ENCODE measurements around the gene FRMPD1.
A peak's percentile ranks its signal among the peaks of the same experiment; 100 is the strongest.

Gene FRMPD1

DNA sequence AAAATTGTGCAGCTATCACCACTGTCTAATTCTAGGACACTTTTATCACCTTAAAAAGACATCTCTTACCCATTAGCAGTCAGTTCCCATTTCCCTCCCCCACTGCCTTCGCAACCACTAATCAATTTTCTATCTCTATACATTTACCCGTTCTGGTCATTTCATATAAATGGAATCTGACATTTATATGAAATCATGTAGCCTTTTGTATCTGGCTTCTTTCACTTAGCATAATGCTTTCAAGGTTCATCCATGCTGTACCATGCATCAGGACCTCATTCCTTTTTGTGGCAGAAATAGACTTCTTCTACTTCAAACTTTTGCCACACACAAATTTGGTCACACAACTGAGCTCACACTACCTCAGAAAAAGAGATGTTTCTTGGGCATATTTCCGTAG, 32.2 kb downstream of the FRMPD1 start (continued):
- TF ChIP-seq ZNF341 (tag by site-specific recombination; IDR thresholded peaks at IDR 0.05; ENCODE audit: low read depth) (no peak), ZNF16 (tag by site-specific recombination; IDR thresholded peaks at IDR 0.05; ENCODE audit: low read depth) (no peak), ZNF132 (tag by site-specific recombination; IDR thresholded peaks at IDR 0.05; ENCODE audit: borderline replicate concordance) (no peak), ZSCAN16 (tag by site-specific recombination; IDR thresholded peaks at IDR 0.05) (no peak)
- TF ChIP-seq, protein P1, sequence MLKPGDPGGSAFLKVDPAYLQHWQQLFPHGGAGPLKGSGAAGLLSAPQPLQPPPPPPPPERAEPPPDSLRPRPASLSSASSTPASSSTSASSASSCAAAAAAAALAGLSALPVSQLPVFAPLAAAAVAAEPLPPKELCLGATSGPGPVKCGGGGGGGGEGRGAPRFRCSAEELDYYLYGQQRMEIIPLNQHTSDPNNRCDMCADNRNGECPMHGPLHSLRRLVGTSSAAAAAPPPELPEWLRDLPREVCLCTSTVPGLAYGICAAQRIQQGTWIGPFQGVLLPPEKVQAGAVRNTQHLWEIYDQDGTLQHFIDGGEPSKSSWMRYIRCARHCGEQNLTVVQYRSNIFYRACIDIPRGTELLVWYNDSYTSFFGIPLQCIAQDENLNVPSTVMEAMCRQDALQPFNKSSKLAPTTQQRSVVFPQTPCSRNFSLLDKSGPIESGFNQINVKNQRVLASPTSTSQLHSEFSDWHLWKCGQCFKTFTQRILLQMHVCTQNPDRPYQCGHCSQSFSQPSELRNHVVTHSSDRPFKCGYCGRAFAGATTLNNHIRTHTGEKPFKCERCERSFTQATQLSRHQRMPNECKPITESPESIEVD (tag by site-specific recombination; IDR thresholded peaks at IDR 0.05), result no peak
- TF ChIP-seq, protein P2, sequence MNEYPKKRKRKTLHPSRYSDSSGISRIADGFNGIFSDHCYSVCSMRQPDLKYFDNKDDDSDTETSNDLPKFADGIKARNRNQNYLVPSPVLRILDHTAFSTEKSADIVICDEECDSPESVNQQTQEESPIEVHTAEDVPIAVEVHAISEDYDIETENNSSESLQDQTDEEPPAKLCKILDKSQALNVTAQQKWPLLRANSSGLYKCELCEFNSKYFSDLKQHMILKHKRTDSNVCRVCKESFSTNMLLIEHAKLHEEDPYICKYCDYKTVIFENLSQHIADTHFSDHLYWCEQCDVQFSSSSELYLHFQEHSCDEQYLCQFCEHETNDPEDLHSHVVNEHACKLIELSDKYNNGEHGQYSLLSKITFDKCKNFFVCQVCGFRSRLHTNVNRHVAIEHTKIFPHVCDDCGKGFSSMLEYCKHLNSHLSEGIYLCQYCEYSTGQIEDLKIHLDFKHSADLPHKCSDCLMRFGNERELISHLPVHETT (tag by site-specific recombination; IDR thresholded peaks at IDR 0.05), result no peak
- TF ChIP-seq, protein P3, sequence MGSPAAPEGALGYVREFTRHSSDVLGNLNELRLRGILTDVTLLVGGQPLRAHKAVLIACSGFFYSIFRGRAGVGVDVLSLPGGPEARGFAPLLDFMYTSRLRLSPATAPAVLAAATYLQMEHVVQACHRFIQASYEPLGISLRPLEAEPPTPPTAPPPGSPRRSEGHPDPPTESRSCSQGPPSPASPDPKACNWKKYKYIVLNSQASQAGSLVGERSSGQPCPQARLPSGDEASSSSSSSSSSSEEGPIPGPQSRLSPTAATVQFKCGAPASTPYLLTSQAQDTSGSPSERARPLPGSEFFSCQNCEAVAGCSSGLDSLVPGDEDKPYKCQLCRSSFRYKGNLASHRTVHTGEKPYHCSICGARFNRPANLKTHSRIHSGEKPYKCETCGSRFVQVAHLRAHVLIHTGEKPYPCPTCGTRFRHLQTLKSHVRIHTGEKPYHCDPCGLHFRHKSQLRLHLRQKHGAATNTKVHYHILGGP (tag by site-specific recombination; IDR thresholded peaks at IDR 0.05), result no peak

DNA sequence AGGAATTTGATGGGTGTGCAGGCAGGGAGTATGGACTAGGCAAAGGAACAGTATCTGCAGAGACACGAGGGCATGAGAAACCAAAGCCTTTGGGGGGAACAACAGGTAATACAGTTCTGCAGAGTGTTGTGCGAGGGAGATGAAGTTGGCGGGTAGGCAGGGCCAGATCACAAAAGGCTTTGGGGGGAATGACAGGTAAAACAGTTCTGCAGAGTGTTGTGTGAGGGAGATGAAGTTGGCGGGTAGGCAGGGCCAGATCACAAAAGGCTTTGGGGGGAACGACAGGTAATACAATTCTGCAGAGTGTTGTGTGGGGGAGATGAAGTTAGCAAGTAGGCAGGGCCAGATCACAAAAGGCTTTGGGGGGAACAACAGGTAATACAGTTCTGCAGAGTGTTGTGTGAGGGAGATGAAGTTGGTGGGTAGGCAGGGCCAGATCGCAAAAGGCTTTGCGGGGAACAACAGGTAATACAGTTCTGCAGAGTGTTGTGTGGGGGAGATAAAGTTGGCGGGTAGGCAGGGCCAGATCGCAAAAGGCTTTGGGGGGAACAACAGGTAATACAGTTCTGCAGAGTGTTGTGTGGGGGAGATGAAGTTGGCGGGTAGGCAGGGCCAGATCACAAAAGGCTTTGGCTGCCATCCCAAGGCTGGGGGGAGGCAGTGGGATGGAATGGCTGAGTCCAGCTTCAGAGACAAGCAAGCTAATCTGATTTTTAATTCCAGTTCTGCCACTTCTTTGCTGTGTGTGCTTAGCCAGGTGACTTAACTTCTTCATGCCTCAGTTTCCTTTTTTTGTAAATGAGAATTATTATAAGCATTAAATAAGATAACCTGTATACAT, 33.0 kb downstream of the FRMPD1 start:
- no peaks in the 10 kb centered on the region for H3K4me1 ChIP-seq (ENCODE audit: control insufficient read depth, insufficient read depth, low read length)
- H3K9me3 ChIP-seq (ENCODE audit: control insufficient read depth, insufficient read depth, low read depth, low read length), result no peaks in the 10 kb centered on the region
- TF ChIP-seq SCRT1 (tag by site-specific recombination; IDR thresholded peaks at IDR 0.05; ENCODE audit: borderline replicate concordance), result peak; percentile 92
- no peak for TF ChIP-seq FEZF1 (tag by site-specific recombination; IDR thresholded peaks at IDR 0.05)
- 0 out of 2 replicates have a peak, but pooled peaks have one; percentile 30 for TF ChIP-seq EGR2 (tag by site-specific recombination; IDR thresholded peaks at IDR 0.05; ENCODE audit: low read depth)
- TF ChIP-seq ZBTB1 (tag by site-specific recombination; IDR thresholded peaks at IDR 0.05), result no peak
- H3K36me3 ChIP-seq (ENCODE audit: control insufficient read depth in 2 of 2, insufficient read depth in 1 of 2, low read length in 2 of 2), result no peaks in the 10 kb centered on the region
- H3K27ac ChIP-seq (ENCODE audit: extremely low read depth, low read depth, low read length), result no peak overlapping the region
- POLR2A ChIA-PET, result no interaction called here
- H3K4me3 ChIP-seq (ENCODE audit: low read depth, low read length), result no peak overlapping the region
- CTCF ChIA-PET, result no interaction called here

DNA sequence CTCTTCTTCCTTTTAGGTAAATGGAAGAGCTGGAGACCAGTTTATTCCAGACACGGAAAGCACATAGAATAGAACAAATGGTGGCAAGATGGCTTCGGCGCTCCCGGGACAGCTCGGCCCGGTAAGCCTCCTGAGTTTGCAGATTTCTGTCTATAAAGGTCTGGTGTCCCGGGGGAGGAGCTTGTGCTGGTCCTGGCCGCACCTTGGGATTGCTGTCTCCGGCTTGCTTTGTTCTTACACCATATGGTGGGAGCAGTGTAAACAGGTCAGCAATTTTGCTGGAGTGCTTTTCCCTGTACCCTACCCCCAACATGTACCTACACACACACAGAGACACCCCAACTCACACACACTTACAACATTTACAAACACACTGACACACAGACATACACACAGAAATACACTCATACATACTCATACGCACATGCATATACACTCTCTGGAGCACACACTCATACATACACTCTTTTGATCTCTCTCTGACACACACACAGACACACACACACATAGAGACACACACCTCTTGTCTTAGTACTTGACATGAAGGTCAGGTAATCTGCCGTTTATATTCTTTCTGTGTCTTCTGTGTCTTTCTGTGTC, 42.0 kb downstream of the FRMPD1 start:
- Histone ChIP-seq H3K36me3 (ENCODE audit: control insufficient read depth in 2 of 2, insufficient read depth in 1 of 2, low read length in 2 of 2) (no peaks in the 10 kb centered on the region), H3K27ac (ENCODE audit: extremely low read depth, low read depth, low read length) (no peak overlapping the region), H3K9me3 (ENCODE audit: control insufficient read depth, insufficient read depth, low read depth, low read length) (no peaks in the 10 kb centered on the region), H3K4me1 (ENCODE audit: control insufficient read depth, insufficient read depth, low read length) (no peaks in the 10 kb centered on the region), H3K4me3 (ENCODE audit: low read depth, low read length) (no peak overlapping the region)
- CTCF ChIA-PET, result interaction anchor here (0.6 to 1.2 kb wide), 3 partner anchors 14 to 111 kb away, joined by 3 read pairs; no protein-coding TSS in a partner anchor
- POLR2A ChIA-PET, result no interaction called here
- TF ChIP-seq, protein P3 (tag by site-specific recombination; IDR thresholded peaks at IDR 0.05), result no peak

DNA sequence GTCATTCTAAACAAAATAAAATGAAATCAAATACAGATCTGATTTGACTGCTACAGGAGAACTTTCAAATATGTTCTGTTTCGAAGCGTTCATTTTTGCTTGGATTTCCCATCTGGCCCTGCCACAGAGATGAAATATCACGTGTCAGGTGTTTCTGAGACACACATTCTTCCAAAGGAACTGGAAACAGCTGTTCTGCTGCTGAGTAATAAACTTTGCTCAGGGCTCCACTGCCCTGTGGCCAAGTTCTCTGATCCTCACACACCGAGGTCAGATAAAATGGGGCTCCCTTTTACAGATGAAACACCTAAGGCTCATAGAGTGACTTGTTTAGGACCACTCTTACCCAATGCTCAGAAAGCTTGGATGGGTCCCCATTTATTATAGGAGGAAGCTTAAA, 42.5 kb downstream of the FRMPD1 start:
- Histone ChIP-seq H3K27ac (ENCODE audit: extremely low read depth, low read depth, low read length) (no peak overlapping the region), H3K4me3 (ENCODE audit: low read depth, low read length) (no peak overlapping the region), H3K36me3 (ENCODE audit: control insufficient read depth in 2 of 2, insufficient read depth in 1 of 2, low read length in 2 of 2) (no peaks in the 10 kb centered on the region), H3K4me1 (ENCODE audit: control insufficient read depth, insufficient read depth, low read length) (no peaks in the 10 kb centered on the region), H3K9me3 (ENCODE audit: control insufficient read depth, insufficient read depth, low read depth, low read length) (no peaks in the 10 kb centered on the region)
- ChIA-PET CTCF (interaction anchor here (0.6 to 1.2 kb wide), 2 partner anchors 48 to 111 kb away, joined by 3 read pairs; no protein-coding TSS in a partner anchor), POLR2A (no interaction called here)
- no peak for TF ChIP-seq PRDM1 (tag by site-specific recombination; IDR thresholded peaks at IDR 0.05)
- no peak for TF ChIP-seq YY2 (tag by site-specific recombination; IDR thresholded peaks at IDR 0.05)
- TF ChIP-seq ZNF510 (tag by site-specific recombination; IDR thresholded peaks at IDR 0.05; ENCODE audit: insufficient replicate concordance), result no peak
- TF ChIP-seq HOXC10 (CRISPR knock-in tag; IDR thresholded peaks at IDR 0.05), result no peak
- TF ChIP-seq ZNF37A (tag by site-specific recombination; IDR thresholded peaks at IDR 0.05), result no peak

Data from HEK293 (cell line).